ENCODE results near the gene TMEM82. TPM values are rescaled to one million over a fixed set of nuclear protein-coding genes. Genes with fewer than 3 reads are reported as not detected.

The TMEM82 gene
- total and polyA plus RNA-seq, 2 experiments from 2014 or later: 11.9 to 16.4 TPM

GRCh38 chr1:15758343-15758931, 16.1 kb downstream of the TMEM82 start, which contains the start of gene FBLIM1:
Gene FBLIM1, plus strand, starts transcription at chr1:15758795. Its CDS starts 6,189 bp downstream, at chr1:15764984.
- 0% methylated on average over 3 of the region's 58 CpGs for WGBS (ENCODE audit: low lambda C conversion rate, missing lambda C conversion rate)
- H2AFZ ChIP-seq: peak within 1 kb of the TSS; percentile 51
- no peaks in the 10 kb centered on the region for H3K9me2 ChIP-seq (replicated peaks; ENCODE audit: insufficient read depth)
- DNase-seq (ENCODE audit: low spot score): peak; percentile 86
- H3K36me3 ChIP-seq (replicated peaks; ENCODE audit: insufficient read depth, low read depth): no peaks in the 10 kb centered on the region
- H3K9me3 ChIP-seq (ENCODE audit: low read depth): no peaks in the 10 kb centered on the region
- peaks cover 24% of the 10 kb centered on the region for H4K20me1 ChIP-seq (ENCODE audit: insufficient read depth, poor library complexity, severe bottlenecking)
- H3K79me2 ChIP-seq: peaks cover 51% of the 10 kb centered on the region
- peak within 1 kb of the TSS; percentile 95 for H3K27ac ChIP-seq
- H3K27me3 ChIP-seq: no peaks in the 10 kb centered on the region
- TF ChIP-seq EZH2phosphoT487 (IDR thresholded peaks at IDR 0.05; ENCODE audit: low read depth, severe bottlenecking, unreplicated experiment): no peak
- no peak for TF ChIP-seq EZH2 (IDR thresholded peaks at IDR 0.05; ENCODE audit: borderline replicate concordance)
- TF ChIP-seq CTCF (IDR thresholded peaks at IDR 0.05; ENCODE audit: poor library complexity): no peak
- H3K4me3 ChIP-seq: peak within 1 kb of the TSS; percentile 98
- H3K4me2 ChIP-seq: peak within 1 kb of the TSS; percentile 87
- H3K4me1 ChIP-seq (ENCODE audit: insufficient read depth): peaks cover 42% of the 10 kb centered on the region

GRCh38 chr1:15758953-15759661, 16.8 kb downstream of the TMEM82 start:
- no peaks in the 10 kb centered on the region for H3K9me2 ChIP-seq (replicated peaks; ENCODE audit: insufficient read depth)
- under 1% methylated on average over 45 of the region's 58 CpGs for WGBS (ENCODE audit: low lambda C conversion rate, missing lambda C conversion rate)
- peak overlapping the region; percentile 95 for H3K27ac ChIP-seq
- TF ChIP-seq EZH2 (IDR thresholded peaks at IDR 0.05; ENCODE audit: borderline replicate concordance) (no peak), EZH2phosphoT487 (IDR thresholded peaks at IDR 0.05; ENCODE audit: low read depth, severe bottlenecking, unreplicated experiment) (no peak), CTCF (IDR thresholded peaks at IDR 0.05; ENCODE audit: poor library complexity) (no peak)
- H2AFZ ChIP-seq: peak overlapping the region; percentile 51
- H3K4me1 ChIP-seq (ENCODE audit: insufficient read depth): peaks cover 49% of the 10 kb centered on the region
- H3K9me3 ChIP-seq (ENCODE audit: low read depth): no peaks in the 10 kb centered on the region
- H3K27me3 ChIP-seq: no peaks in the 10 kb centered on the region
- H3K4me2 ChIP-seq: peak overlapping the region; percentile 87
- H3K36me3 ChIP-seq (replicated peaks; ENCODE audit: insufficient read depth, low read depth): no peaks in the 10 kb centered on the region
- peak; percentile 43 for DNase-seq (ENCODE audit: low spot score)
- H3K4me3 ChIP-seq: peak overlapping the region; percentile 98
- H3K79me2 ChIP-seq: peaks cover 58% of the 10 kb centered on the region
- peaks cover 30% of the 10 kb centered on the region for H4K20me1 ChIP-seq (ENCODE audit: insufficient read depth, poor library complexity, severe bottlenecking)

GRCh38 chr1:15760520-15761211, 18.4 kb downstream of the TMEM82 start:
- peak overlapping the region; percentile 34 for H3K4me3 ChIP-seq
- H3K79me2 ChIP-seq: peaks cover 69% of the 10 kb centered on the region
- TF ChIP-seq CTCF (IDR thresholded peaks at IDR 0.05; ENCODE audit: poor library complexity) (no peak), EZH2 (IDR thresholded peaks at IDR 0.05; ENCODE audit: borderline replicate concordance) (no peak), EZH2phosphoT487 (IDR thresholded peaks at IDR 0.05; ENCODE audit: low read depth, severe bottlenecking, unreplicated experiment) (no peak)
- no peaks in the 10 kb centered on the region for H3K9me3 ChIP-seq (ENCODE audit: low read depth)
- WGBS (ENCODE audit: low lambda C conversion rate, missing lambda C conversion rate): 17% methylated on average over 12 of the region's 12 CpGs
- peak overlapping the region; percentile 95 for H3K27ac ChIP-seq
- H2AFZ ChIP-seq: no peak overlapping the region
- peak; percentile 56 for DNase-seq (ENCODE audit: low spot score)
- H3K4me2 ChIP-seq: peak overlapping the region; percentile 87
- no peaks in the 10 kb centered on the region for H3K9me2 ChIP-seq (replicated peaks; ENCODE audit: insufficient read depth)
- peaks cover 42% of the 10 kb centered on the region for H4K20me1 ChIP-seq (ENCODE audit: insufficient read depth, poor library complexity, severe bottlenecking)
- H3K36me3 ChIP-seq (replicated peaks; ENCODE audit: insufficient read depth, low read depth): no peaks in the 10 kb centered on the region
- no peaks in the 10 kb centered on the region for H3K27me3 ChIP-seq
- peaks cover 56% of the 10 kb centered on the region for H3K4me1 ChIP-seq (ENCODE audit: insufficient read depth)

Measured in hepatocyte (in vitro differentiated cells).